Smooth muscle cell of the pulmonary artery (primary cell): Measurements from ENCODE around the gene KCNK13. TPM values are rescaled to one million over a fixed set of nuclear protein-coding genes. Genes with fewer than 3 reads are reported as not detected.

Source experiments
- total RNA-seq: library from RNA; depleted of rRNA; stranded (reverse); fragments of >200 nt; gene quantifications from 2 replicates; pipeline ENCODE4 v1.2.3, GENCODE V29; 2014

The KCNK13 gene
- total RNA-seq: 0.07 and 0.20 TPM in 2 replicates

DNA sequence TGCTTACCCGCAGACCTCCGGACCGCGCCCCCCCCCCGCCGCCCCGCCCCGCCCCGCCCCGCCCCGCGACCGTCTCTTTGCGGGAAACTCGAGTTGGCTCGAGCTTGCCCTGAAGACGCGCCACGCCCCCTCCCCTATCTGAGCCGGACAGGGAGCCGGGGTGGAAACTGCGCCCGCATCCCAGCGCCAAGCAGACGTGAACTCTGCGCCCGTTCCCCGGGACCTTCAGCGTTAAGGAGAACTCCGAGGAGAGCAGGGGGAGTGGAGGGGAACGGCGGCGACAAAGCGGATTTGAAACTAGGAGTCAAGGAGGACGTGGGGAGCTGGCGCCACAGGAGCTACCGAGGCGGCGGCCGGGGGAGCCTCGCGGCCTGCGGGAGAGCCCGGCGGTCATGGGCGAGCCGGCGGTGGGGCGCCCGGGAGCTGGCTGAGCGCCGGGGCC, at the start of gene KCNK13:
Gene KCNK13 (plus strand): TSS at position 310 of the 442 bp plus-strand sequence. CDS start 212 bp downstream, outside the sequence.

Other genes starting within 250 kb of the KCNK13 start
- 3.4 and 4.7 TPM in 2 replicates for gene EFCAB11, start 107.3 kb upstream of the KCNK13 start, total RNA-seq
- gene TDP1, start 106.1 kb upstream of the KCNK13 start, total RNA-seq: 10.9 and 15.1 TPM in 2 replicates
- 92.2 and 93.3 TPM in 2 replicates for gene PSMC1, start 194.6 kb downstream of the KCNK13 start, total RNA-seq